GM23248 (cell line): ENCODE data around the gene APOC3. TPM values are rescaled to one million over a fixed set of nuclear protein-coding genes. Genes with fewer than 3 reads are reported as not detected.

Source experiments
- DNase-seq: peaks from one replicate; pipeline ENCODE4 v3.0.0-alpha.2; 2015
- H2AFZ ChIP-seq: fragments of 200-600 bp; sonication (generic); 2 replicates; pipeline ENCODE4 v1.6.1; 2016; ENCODE audit warnings: antibody characterized with exemption
- H3F3A ChIP-seq: fragments of 200-600 bp; sonication (generic); 2 replicates; pipeline ENCODE4 v1.6.1; 2016; ENCODE audit warnings: mild to moderate bottlenecking, antibody characterized with exemption, mixed run types; ENCODE audit not compliant: insufficient read depth
- H3K27ac ChIP-seq: fragments of 200-600 bp; sonication (generic); 2 replicates; pipeline ENCODE4 v1.5.1; 2016; ENCODE audit warnings: mild to moderate bottlenecking
- H3K27me3 ChIP-seq: fragments of 200-600 bp; sonication (generic); replicated peaks from 2 replicates; pipeline ENCODE4 v1.6.1; 2016; ENCODE audit warnings: mild to moderate bottlenecking; ENCODE audit not compliant: insufficient read depth
- H3K36me3 ChIP-seq: fragments of 200-600 bp; sonication (generic); 2 replicates; pipeline ENCODE4 v1.6.1; 2016; ENCODE audit warnings: low read depth, mild to moderate bottlenecking
- H3K4me1 ChIP-seq: fragments of 200-600 bp; sonication (generic); 2 replicates; pipeline ENCODE4 v1.6.1; 2016; ENCODE audit warnings: mild to moderate bottlenecking; ENCODE audit not compliant: insufficient read depth
- H3K4me2 ChIP-seq: fragments of 200-600 bp; sonication (generic); one replicate; pipeline ENCODE4 v1.6.1; 2016; ENCODE audit warnings: mild to moderate bottlenecking; ENCODE audit not compliant: unreplicated experiment
- H3K4me3 ChIP-seq: fragments of 200-600 bp; sonication (generic); 2 replicates; pipeline ENCODE4 v1.5.1; 2016; ENCODE audit warnings: mild to moderate bottlenecking
- H3K79me2 ChIP-seq: fragments of 200-600 bp; sonication (generic); 2 replicates; pipeline ENCODE4 v1.6.1; 2016; ENCODE audit warnings: mild to moderate bottlenecking; ENCODE audit not compliant: insufficient read depth
- H3K9ac ChIP-seq: fragments of 200-600 bp; sonication (generic); 2 replicates; pipeline ENCODE4 v1.6.1; 2016; ENCODE audit warnings: mild to moderate bottlenecking
- H3K9me2 ChIP-seq: fragments of 200-600 bp; sonication (generic); 2 replicates; pipeline ENCODE4 v1.6.1; 2016; ENCODE audit warnings: mixed run types, mild to moderate bottlenecking, moderate library complexity; ENCODE audit not compliant: insufficient read depth
- H3K9me3 ChIP-seq: fragments of 200-600 bp; sonication (generic); one replicate; pipeline ENCODE4 v1.6.1; 2017; ENCODE audit warnings: low read depth
- H4K20me1 ChIP-seq: fragments of 200-600 bp; sonication (generic); 2 replicates; pipeline ENCODE4 v1.6.0; 2016; ENCODE audit not compliant: insufficient read depth
- EZH2 ChIP-seq: fragments of 200-600 bp; sonication (generic); IDR thresholded peaks from 2 replicates; pipeline ENCODE4 v1.6.1; 2018; ENCODE audit warnings: antibody characterized with exemption, mild to moderate bottlenecking; ENCODE audit not compliant: insufficient read depth, poor library complexity, severe bottlenecking
- EZH2phosphoT487 ChIP-seq: fragments of 200-600 bp; sonication (generic); IDR thresholded peaks from 2 replicates; pipeline ENCODE4 v1.6.1; 2018; ENCODE audit warnings: antibody characterized with exemption, moderate library complexity, mild to moderate bottlenecking, low read depth; ENCODE audit not compliant: insufficient read depth
- in situ Hi-C: fragments of 300-500 bp; cut with MboI; formaldehyde crosslinking; loops from 2 replicates; pipeline ENCODE4 v1.15.0; 2020
- polyA plus RNA-seq: library from polyadenylated mRNA; unstranded; fragments of >200 nt; fragmentation: Nextera tagmentation; extraction: Ambion mirVana; gene quantifications from 2 replicates; pipeline ENCODE4 v1.2.1, GENCODE V29; 2016
- total RNA-seq: library from RNA; depleted of rRNA; stranded (reverse); fragments of >200 nt; shearing (Covaris generic); gene quantifications from 2 replicates; pipeline ENCODE4 v1.2.3, GENCODE V29; 2014; rRNA removed

The APOC3 gene
- total and polyA plus RNA-seq, 2 experiments from 2014 or later = not detected

- H3K4me2 ChIP-seq = peak overlapping the region; percentile 31
- H3F3A ChIP-seq = peaks cover 24% of the 10 kb centered on the region
- no peaks in the 10 kb centered on the region for H3K9me2 ChIP-seq
- no peak overlapping the region for H3K27ac ChIP-seq
- TF ChIP-seq EZH2phosphoT487 (no peak), EZH2 (no peak)
- H3K9me3 ChIP-seq = no peaks in the 10 kb centered on the region
- in situ Hi-C loops = no loop called here
- H3K4me3 ChIP-seq = no peak overlapping the region
- DNase-seq = peak; percentile 88
- peaks cover 38% of the 10 kb centered on the region for H3K4me1 ChIP-seq
- H4K20me1 ChIP-seq = no peaks in the 10 kb centered on the region
- H3K27me3 ChIP-seq = no peaks in the 10 kb centered on the region
- no peak overlapping the region for H2AFZ ChIP-seq
- no peaks in the 10 kb centered on the region for H3K36me3 ChIP-seq
- no peaks in the 10 kb centered on the region for H3K79me2 ChIP-seq
- no peak overlapping the region for H3K9ac ChIP-seq
Measured at GRCh38 chr11:116882386-116882785, 52.7 kb downstream of the APOC3 start.

Other genes starting within 250 kb of the APOC3 start
- 8.2 and 12.3 TPM in 2 replicates for gene BUD13, start 56.9 kb upstream of the APOC3 start, total RNA-seq
- gene BUD13, start 56.9 kb upstream of the APOC3 start, polyA plus RNA-seq = 6.3 and 7.7 TPM in 2 replicates
- 30.8 and 34.9 TPM in 2 replicates for gene ZPR1, start 41.9 kb upstream of the APOC3 start, total RNA-seq
- 71.3 and 76.8 TPM in 2 replicates for gene ZPR1, start 41.9 kb upstream of the APOC3 start, polyA plus RNA-seq
- gene APOA5, start 38.0 kb upstream of the APOC3 start, total RNA-seq = not detected in 2 replicates
- not detected in 2 replicates for gene APOA5, start 38.0 kb upstream of the APOC3 start, polyA plus RNA-seq
- gene APOA4, start 6.6 kb upstream of the APOC3 start, total RNA-seq = not detected in 2 replicates
- not detected in 2 replicates for gene APOA4, start 6.6 kb upstream of the APOC3 start, polyA plus RNA-seq
- gene APOA1, start 7.7 kb downstream of the APOC3 start, total RNA-seq = not detected in 2 replicates
- gene APOA1, start 7.7 kb downstream of the APOC3 start, polyA plus RNA-seq = 0.23 TPM in 1 of 2 replicates, not detected in the other